LNCaP clone FGC (cell line): ENCODE measurements around the gene TXN.

ENCODE experiments used
- DNase-seq: peaks from one replicate; pipeline ENCODE4 v3.0.0-alpha.2; 2011; ENCODE audit warnings: low read depth
- H3K4me3 ChIP-seq: 2 replicates; pipeline ENCODE4 v1.5.1; 2011; ENCODE audit warnings: mild to moderate bottlenecking, low read depth, low read length, control low read depth
- CTCF ChIP-seq: IDR thresholded peaks from 2 replicates; pipeline ENCODE4 v1.5.1; 2012; ENCODE audit warnings: mild to moderate bottlenecking; ENCODE audit not compliant: control insufficient read depth, insufficient read depth; ENCODE audit errors: extremely low read depth

The TXN gene

GRCh38 chr9:110258690-110259091 is 2.4 kb upstream of the TXN start:
- no peak overlapping the region for H3K4me3 ChIP-seq
- no peak for DNase-seq
- TF ChIP-seq CTCF = no peak

- H3K4me3 ChIP-seq = no peak overlapping the region
- no peak for TF ChIP-seq CTCF
- no peak for DNase-seq
Observed at GRCh38 chr9:110257956-110258355, 1.6 kb upstream of the TXN start.

- DNase-seq = no peak
- TF ChIP-seq CTCF = no peak
- H3K4me3 ChIP-seq = peak overlapping the region; percentile 86
Observed at GRCh38 chr9:110257097-110257841, 962 bp upstream of the TXN start.

- no peak for TF ChIP-seq CTCF
- peak overlapping the region; percentile 86 for H3K4me3 ChIP-seq
- no peak for DNase-seq
Observed at GRCh38 chr9:110255463-110256379, 586 bp downstream of the TXN start.

GRCh38 chr9:110255034-110255462 is 1.3 kb downstream of the TXN start:
- DNase-seq = no peak
- TF ChIP-seq CTCF = no peak
- H3K4me3 ChIP-seq = peak overlapping the region; percentile 86

GRCh38 chr9:110254500-110254899 is 1.8 kb downstream of the TXN start:
- H3K4me3 ChIP-seq = peak overlapping the region; percentile 86
- DNase-seq = no peak
- TF ChIP-seq CTCF = no peak
